Activated effector memory CD4-positive, alpha-beta T cell treated with Interleukin-2 at 50 U/mL for 16 hours (primary cell): Measurements from ENCODE around the gene RIPOR2.
"Not testable (repeated sequence)": the region's sequence is repeated elsewhere in the genome, so short reads cannot be mapped to it uniquely, and the experiment has no call there.

Source experiments
- DNase-seq: peaks from one replicate; pipeline ENCODE4 v3.0.0-alpha.2; 2020

Gene RIPOR2

GRCh38 chr6:24925661-24926060 lies 10.1 kb downstream of the RIPOR2 start:
- DNase-seq = no peak

DNA sequence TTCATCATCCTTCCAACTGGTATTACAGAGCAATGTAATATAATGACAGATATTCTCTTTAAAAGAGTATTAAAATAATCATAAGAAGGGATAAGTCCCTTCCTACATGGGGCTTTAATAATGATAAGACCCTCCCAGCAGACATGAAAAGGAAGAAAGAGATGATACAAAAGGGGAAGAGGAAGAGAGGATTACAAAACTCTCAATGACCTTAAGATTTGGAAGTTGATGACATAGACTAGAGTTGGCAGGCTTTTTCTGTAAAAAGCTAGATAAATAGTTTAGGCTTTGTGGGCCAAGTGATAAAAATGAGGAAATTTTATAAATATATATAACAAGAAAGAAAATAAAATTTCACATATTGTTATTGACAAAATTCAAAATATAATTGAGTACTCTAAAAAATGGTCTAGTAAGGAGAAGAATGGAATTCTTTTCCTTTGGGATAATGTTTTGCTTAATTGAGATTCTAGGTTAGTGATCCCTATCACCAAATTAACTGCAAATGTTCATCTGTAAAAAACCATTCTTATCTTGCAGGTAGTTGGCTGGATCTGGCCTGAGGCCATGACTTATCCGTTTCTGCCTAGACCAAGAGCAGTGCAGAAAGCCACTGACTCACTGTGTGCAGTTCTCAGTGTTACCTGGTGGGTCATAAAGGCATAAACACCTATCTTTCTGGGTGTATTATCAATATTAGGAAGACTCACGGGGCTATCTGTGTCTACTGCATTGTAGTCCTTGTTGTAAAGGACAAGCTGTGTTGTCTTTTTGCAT lies 11.0 kb downstream of the RIPOR2 start:
- no peak for DNase-seq

GRCh38 chr6:24923885-24924401 lies 11.8 kb downstream of the RIPOR2 start:
- no peak for DNase-seq

DNA sequence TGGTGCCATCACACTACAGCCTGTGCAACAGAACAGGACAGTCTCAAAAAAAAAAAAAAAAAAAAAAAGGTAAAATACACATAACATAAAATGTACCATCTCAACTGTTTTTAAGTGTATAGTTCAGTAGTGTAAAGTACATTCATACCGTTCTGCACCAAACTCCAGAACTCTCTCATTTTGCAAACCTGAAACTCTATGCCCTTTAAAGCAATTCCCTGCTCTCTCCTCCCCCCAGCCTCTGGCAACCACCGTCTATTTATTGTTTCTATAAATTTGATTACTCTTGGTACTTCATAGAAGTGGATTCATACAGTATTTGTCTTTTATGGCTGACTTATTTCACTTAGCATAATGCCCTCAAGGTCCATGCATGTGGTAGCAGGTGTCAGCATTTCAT lies 12.9 kb downstream of the RIPOR2 start:
- no peak for DNase-seq

- no peak for DNase-seq
Measured at GRCh38 chr6:24922170-24922569, 13.6 kb downstream of the RIPOR2 start.

DNA sequence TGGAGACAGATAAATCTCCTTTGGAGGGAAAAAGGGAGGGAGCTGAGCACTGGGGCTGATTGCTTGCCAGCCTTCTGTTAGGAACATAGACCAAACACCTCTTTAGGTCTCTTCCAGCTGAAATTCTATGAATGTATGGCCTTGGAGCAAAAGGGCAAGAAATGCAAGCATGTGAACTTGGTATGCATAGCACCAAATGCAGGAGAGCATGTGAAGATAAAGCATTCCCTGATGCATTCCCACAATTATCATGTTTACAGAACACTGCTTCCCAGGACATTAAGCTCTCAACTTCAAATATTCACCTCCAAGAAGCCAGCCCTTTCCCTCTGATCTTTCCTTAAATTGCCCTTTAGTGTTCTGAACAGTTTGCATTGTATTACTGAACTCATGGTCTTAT lies 15.6 kb downstream of the RIPOR2 start:
- DNase-seq = no peak

DNA sequence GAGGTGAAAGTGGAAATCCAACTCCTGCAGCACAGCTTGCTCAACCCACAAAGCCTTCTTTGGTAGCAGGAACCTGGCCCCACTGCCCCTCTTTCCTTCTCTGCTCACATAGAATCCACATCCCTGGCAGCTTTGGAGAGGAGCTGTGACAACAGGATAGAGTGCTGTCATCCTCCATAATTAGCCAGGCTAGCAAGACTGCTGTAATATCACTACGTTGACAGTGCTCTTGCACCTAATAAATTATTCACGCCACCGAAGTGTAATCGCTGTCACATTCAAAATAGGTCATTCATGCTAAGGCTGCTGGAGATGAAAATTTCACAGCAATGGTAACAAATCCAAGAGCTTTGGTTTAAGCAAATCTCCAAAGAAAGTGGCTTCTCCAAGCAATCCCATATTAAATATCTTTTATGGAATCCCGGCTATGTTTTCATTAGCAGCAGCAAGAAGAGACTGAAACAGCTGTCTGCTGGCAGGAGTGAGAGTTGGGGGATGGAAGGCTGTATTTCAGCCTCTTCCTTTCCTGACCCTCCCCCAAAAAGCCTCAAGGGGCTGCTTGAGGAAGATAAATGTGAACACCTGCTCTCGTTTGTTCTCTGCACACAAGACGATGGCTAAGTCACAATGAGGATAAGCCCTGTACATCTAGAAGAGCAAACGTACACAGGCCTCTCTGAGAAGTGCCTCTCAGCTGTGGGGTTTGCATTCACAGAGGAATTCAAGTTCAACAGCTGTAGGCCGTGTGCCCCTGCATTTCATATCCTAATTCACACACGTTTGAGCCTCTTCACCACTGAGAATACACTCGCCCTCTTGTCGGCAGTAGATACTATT lies 16.5 kb downstream of the RIPOR2 start:
- DNase-seq = no peak

GRCh38 chr6:24918641-24919055 lies 17.1 kb downstream of the RIPOR2 start:
- DNase-seq = no peak

DNA sequence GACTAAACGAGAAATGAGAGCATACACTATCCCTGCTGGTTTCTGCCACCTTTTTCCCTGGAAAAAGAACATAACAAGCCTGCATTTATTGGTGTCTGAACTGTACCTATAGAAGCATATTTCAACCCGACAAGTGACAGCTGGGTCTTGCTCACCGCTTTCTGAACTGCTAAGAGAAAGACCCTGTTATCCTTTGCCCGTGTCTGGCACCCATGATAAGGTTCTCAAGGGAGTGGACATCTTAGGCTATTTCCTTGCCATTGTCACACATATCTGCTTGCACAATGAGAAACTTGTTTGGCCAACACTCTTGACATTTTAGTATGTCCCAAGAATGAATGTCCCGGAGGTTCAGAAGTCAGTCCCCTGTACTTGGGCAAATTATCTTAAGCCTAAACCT lies 19.3 kb downstream of the RIPOR2 start:
- DNase-seq = no peak

GRCh38 chr6:24915641-24916040 lies 20.1 kb downstream of the RIPOR2 start:
- DNase-seq = no peak

DNA sequence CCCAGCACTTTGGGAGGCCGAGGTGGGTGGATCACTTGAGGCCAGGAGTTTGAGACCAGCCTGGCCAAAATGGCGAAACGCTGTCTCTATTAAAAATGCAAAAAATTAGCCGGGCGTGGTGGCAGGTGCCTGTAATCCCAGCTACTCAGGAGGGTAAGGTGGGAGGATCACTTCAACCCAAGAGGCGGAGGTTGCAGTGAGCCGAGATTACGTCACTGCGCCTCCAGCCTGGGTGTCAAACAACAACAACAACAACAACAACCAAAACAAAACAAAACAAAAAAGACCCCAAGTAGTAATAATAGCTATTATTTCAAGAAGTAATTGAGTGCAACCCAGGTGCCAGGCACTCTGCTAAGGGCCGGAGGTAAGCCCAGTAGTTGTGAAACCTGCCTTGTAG lies 21.7 kb downstream of the RIPOR2 start:
- not testable (repeated sequence) for DNase-seq

- no peak for DNase-seq
Measured at GRCh38 chr6:24911796-24912382, 23.9 kb downstream of the RIPOR2 start.

- DNase-seq = no peak
Measured at GRCh38 chr6:24910961-24911725, 24.6 kb downstream of the RIPOR2 start.

GRCh38 chr6:24910331-24910960 lies 25.3 kb downstream of the RIPOR2 start:
- DNase-seq = no peak

DNA sequence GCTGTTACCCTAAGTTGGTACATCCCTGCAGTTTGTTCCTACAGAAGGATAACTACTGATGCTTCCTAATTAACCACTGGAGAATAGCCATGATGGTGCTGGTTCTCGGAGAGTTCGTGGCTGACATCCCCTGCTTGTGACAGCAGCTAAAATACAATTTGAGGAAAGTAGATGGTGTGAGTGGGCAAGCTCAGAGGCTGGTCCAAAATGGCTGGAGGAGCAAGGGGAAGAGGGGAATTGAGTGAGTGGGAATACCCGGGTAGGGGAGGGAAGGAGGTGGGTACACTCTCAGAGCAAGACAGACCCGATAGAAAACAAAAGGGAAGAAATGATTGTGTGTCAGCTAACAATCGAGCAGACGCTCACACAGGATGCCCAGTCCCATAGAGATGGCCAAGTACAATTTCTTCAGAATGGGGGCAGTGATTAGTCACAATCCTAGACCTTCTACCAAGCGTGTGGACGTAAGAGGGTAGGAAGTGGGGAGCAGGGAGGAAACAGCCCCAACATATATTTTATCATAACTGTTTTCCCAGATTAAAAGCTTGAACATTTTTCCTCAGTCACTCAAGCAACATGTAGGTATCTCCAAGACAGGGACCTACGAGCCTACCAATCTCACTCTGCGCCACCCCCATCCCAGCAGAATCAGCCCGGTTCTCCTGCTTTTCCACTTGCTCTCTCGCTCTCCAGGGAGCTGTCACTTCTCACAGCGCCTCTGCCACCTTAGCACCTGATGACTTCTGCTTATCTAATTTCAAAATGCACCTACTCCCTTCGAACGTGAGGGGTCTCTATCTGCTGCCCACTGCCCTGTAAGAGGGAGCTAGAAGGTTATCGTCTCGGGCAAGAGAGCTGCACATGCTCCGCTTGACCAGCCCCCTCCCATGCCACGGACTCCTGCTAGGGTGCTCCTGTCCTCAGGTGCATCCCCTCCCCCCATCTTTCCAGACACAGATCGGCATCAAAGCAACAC lies 26.2 kb downstream of the RIPOR2 start:
- DNase-seq = no peak

DNA sequence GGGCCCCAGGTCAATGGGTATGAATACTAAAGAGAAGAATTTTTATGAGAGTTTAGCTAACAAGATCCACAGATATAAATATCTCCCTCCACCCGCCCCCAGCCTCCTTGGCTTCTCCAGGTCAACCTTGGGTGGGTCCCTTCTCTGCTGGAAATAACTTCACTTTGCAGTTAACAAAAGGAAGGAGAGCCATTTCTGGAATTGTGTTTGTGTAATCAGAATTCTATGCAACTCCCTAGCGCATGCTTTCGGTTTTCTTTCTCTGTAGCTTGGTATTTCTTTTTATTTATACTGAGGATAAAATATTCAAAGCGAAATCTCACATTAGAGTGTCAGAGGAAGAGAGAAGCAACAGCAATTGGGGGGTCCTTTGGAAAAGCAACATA lies 27.1 kb downstream of the RIPOR2 start:
- DNase-seq = no peak

GRCh38 chr6:24907919-24908649 lies 27.7 kb downstream of the RIPOR2 start:
- no peak for DNase-seq

DNA sequence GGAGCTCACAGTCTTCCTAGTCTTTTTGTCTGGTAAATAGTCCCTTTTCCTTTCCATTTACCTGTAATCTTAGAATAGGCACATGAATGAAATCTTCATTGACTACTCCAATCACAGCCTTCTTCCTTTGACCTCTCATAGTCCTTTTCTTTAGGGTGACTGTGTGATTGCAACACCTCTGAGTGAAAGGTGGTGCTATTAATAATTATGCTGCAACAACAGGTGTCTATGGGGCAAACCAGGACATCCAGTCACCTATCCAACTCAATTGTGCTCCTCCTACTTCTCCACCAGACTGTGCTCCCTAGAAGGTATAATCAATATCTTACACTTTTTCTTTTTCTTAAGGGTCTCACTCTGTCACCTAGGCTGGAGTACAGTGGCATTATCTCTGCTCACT lies 29.4 kb downstream of the RIPOR2 start:
- no peak for DNase-seq

DNA sequence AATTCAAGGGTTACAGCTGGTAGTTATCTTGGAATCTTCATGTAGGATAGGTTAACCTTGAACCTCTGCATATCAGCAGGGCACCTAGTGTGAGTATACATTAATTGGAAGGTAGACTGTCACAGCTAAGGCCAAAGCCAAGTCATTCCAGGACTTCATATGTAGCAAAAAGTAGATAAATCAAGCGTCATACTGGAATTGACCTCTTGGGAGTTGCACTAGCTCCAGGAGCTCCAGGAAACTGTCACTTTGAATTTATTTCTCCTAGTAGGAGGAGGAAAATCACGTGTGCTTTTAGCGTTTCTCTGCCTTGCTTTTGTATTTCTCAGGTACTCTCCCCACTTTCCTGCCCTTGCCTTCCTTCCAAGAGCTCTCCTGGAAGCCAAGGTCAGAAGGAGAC lies 30.3 kb downstream of the RIPOR2 start:
- no peak for DNase-seq

GRCh38 chr6:24903681-24904080 lies 32.1 kb downstream of the RIPOR2 start:
- no peak for DNase-seq
